ENCODE results near the gene SERPINB5. TPM values are rescaled to one million over a fixed set of nuclear protein-coding genes. Genes with fewer than 3 reads are reported as not detected.

SERPINB5 gene
- total RNA-seq, 1 donor from 2014 or later = not detected

- Histone ChIP-seq H3K27ac (replicated peaks) (no peak overlapping the region), H3K4me1 (no peaks in the 10 kb centered on the region), H3K27me3 (ENCODE audit: low read depth) (peaks cover 40% of the 10 kb centered on the region), H3K36me3 (no peaks in the 10 kb centered on the region), H3K4me3 (no peak overlapping the region), H3K9me3 (replicated peaks) (no peaks in the 10 kb centered on the region)
- no peak for DNase-seq
- TF ChIP-seq, protein P1, sequence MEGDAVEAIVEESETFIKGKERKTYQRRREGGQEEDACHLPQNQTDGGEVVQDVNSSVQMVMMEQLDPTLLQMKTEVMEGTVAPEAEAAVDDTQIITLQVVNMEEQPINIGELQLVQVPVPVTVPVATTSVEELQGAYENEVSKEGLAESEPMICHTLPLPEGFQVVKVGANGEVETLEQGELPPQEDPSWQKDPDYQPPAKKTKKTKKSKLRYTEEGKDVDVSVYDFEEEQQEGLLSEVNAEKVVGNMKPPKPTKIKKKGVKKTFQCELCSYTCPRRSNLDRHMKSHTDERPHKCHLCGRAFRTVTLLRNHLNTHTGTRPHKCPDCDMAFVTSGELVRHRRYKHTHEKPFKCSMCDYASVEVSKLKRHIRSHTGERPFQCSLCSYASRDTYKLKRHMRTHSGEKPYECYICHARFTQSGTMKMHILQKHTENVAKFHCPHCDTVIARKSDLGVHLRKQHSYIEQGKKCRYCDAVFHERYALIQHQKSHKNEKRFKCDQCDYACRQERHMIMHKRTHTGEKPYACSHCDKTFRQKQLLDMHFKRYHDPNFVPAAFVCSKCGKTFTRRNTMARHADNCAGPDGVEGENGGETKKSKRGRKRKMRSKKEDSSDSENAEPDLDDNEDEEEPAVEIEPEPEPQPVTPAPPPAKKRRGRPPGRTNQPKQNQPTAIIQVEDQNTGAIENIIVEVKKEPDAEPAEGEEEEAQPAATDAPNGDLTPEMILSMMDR (IDR thresholded peaks at IDR 0.05; ENCODE audit: borderline replicate concordance) = no peak
- intact Hi-C loops (cut with micrococcal nuclease) = no loop called here
These were observed 1.2 kb downstream of the SERPINB5 start for GRCh38 chr18:63477968-63478367.

DNA sequence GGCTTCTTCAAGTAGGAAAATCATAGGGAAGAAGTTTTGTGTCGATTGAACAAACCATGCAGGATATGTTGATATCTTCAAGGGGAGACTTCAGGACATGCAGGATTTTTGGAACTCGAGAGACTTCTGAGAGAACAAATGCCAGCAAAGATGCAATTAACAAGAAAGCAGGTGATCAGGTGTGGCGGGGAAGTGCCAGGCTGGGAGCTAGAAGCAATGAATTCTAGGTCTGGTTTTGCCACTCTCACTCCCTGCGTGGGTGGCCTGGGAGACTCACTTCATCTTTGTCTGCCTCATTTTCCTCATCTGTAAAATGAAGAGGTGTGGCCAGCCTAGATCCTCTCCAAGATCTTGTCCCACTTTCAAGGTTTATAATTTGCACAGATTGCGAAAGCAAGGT lies 3.1 kb downstream of the SERPINB5 start:
- H3K27ac ChIP-seq (replicated peaks) = no peak overlapping the region
- no peaks in the 10 kb centered on the region for H3K4me1 ChIP-seq
- no peak for DNase-seq
- peaks cover 45% of the 10 kb centered on the region for H3K27me3 ChIP-seq (ENCODE audit: low read depth)
- no peaks in the 10 kb centered on the region for H3K36me3 ChIP-seq
- TF ChIP-seq, protein P1 (IDR thresholded peaks at IDR 0.05; ENCODE audit: borderline replicate concordance) = no peak
- no peaks in the 10 kb centered on the region for H3K9me3 ChIP-seq (replicated peaks)
- intact Hi-C loops (cut with micrococcal nuclease) = no loop called here
- no peak overlapping the region for H3K4me3 ChIP-seq

GRCh38 chr18:63480476-63480875 lies 3.7 kb downstream of the SERPINB5 start:
- TF ChIP-seq, protein P1 (IDR thresholded peaks at IDR 0.05; ENCODE audit: borderline replicate concordance) = no peak
- H3K4me1 ChIP-seq = no peaks in the 10 kb centered on the region
- H3K27me3 ChIP-seq (ENCODE audit: low read depth) = peaks cover 45% of the 10 kb centered on the region
- no peaks in the 10 kb centered on the region for H3K9me3 ChIP-seq (replicated peaks)
- intact Hi-C loops (cut with micrococcal nuclease) = no loop called here
- no peak for DNase-seq
- no peaks in the 10 kb centered on the region for H3K36me3 ChIP-seq
- no peak overlapping the region for H3K4me3 ChIP-seq
- no peak overlapping the region for H3K27ac ChIP-seq (replicated peaks)

DNA sequence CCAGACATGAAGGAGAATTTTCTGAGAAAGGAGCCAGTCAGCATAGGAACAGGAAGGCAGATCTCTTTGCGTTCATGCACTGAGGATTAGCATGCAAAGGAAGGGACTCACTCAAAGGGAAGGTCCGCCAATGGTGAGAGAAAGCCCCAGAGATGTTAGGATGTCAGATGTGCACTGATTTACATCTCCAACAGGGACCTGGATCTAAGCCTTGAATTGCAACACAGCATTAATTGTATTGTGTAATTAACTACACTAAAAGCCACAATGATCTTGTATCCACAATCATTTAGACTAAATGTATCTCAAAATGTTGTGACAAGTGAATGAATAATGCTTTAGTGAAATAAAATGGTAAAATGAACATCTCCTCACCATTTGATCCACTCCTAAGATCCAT lies 4.2 kb downstream of the SERPINB5 start:
- TF ChIP-seq, protein P1 (IDR thresholded peaks at IDR 0.05; ENCODE audit: borderline replicate concordance) = no peak
- Histone ChIP-seq H3K4me1 (no peaks in the 10 kb centered on the region), H3K4me3 (no peak overlapping the region), H3K36me3 (no peaks in the 10 kb centered on the region), H3K9me3 (replicated peaks) (no peaks in the 10 kb centered on the region), H3K27ac (replicated peaks) (no peak overlapping the region), H3K27me3 (ENCODE audit: low read depth) (peaks cover 42% of the 10 kb centered on the region)
- intact Hi-C loops (cut with micrococcal nuclease) = no loop called here
- DNase-seq = no peak

DNA sequence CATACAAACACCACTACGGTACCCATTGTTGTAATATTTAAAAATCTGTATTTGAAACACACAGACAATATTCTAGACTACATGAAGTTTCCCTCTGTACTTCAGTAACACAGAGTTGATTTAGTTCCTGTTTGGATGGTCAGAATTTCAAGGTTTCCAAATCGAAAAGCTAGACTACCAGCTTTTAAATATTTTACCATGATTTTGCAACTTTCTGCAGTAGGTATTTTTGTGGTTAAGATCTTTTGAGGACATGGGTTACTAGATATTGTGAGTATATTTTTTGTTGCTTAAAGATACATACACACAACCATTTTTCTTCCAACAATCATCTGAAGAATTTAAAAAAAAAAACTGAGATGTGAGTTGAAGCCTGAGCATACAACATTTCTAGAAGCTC lies 10.9 kb downstream of the SERPINB5 start:
- H3K27me3 ChIP-seq (ENCODE audit: low read depth) = peaks cover 10% of the 10 kb centered on the region
- TF ChIP-seq, protein P1 (IDR thresholded peaks at IDR 0.05; ENCODE audit: borderline replicate concordance) = no peak
- H3K4me3 ChIP-seq = no peak overlapping the region
- no peaks in the 10 kb centered on the region for H3K36me3 ChIP-seq
- H3K9me3 ChIP-seq (replicated peaks) = no peaks in the 10 kb centered on the region
- H3K4me1 ChIP-seq = no peaks in the 10 kb centered on the region
- H3K27ac ChIP-seq (replicated peaks) = no peak overlapping the region
- no peak for DNase-seq
- intact Hi-C loops (cut with micrococcal nuclease) = no loop called here

DNA sequence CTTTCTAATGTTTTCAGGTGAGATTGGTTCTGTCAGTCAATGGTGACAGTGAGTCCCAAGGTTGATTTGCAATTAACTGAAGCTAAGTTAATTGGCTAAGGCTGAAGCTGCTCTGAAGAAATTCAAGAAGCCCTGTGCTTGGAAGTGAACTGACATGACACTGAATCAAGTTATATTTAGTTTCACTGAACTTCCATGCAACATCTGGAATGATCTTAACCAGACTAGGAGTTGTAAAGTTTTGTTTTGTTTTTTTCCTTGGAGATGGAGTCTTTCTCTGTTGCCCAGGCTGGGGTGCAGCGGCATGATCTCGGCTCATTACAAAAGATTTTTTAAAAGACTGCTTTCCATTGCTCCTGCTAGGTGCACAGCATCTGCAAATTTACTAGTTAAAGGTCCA lies 11.4 kb downstream of the SERPINB5 start:
- no peaks in the 10 kb centered on the region for H3K9me3 ChIP-seq (replicated peaks)
- H3K4me3 ChIP-seq = no peak overlapping the region
- H3K27me3 ChIP-seq (ENCODE audit: low read depth) = peaks cover 10% of the 10 kb centered on the region
- TF ChIP-seq, protein P1 (IDR thresholded peaks at IDR 0.05; ENCODE audit: borderline replicate concordance) = no peak
- H3K36me3 ChIP-seq = no peaks in the 10 kb centered on the region
- no peaks in the 10 kb centered on the region for H3K4me1 ChIP-seq
- H3K27ac ChIP-seq (replicated peaks) = no peak overlapping the region
- intact Hi-C loops (cut with micrococcal nuclease) = no loop called here
- no peak for DNase-seq
